Measurements from ENCODE around the gene NEK10. TPM values are rescaled to one million over a fixed set of nuclear protein-coding genes. Genes with fewer than 3 reads are reported as not detected.

The NEK10 gene
- total and polyA plus RNA-seq, 2 of the 13 experiments (the other 11 are each of a cell fraction or from before 2014, with no cell fraction given): 2.8 to 14.2 TPM

- TF ChIP-seq ELK4 (CRISPR knock-in tag; IDR thresholded peaks at IDR 0.05; ENCODE audit: borderline replicate concordance) (no peak), E2F1 (CRISPR knock-in tag; IDR thresholded peaks at IDR 0.05) (no peak), ISL2 (CRISPR knock-in tag; IDR thresholded peaks at IDR 0.05) (no peak), ZNF792 (CRISPR knock-in tag; IDR thresholded peaks at IDR 0.05) (no peak), TIGD3 (CRISPR knock-in tag; IDR thresholded peaks at IDR 0.05; ENCODE audit: borderline replicate concordance) (no peak), TBP (CRISPR knock-in tag; IDR thresholded peaks at IDR 0.05) (no peak), ZNF256 (CRISPR knock-in tag; conservative IDR thresholded peaks at IDR 0.05) (no peak), GRHL1 (CRISPR knock-in tag; conservative IDR thresholded peaks at IDR 0.05) (no peak), EHMT2 (IDR thresholded peaks at IDR 0.05; ENCODE audit: borderline replicate concordance, low read depth, low read length) (no peak), CHD4 (IDR thresholded peaks at IDR 0.05; ENCODE audit: borderline replicate concordance, low read length) (no peak), USF2 (IDR thresholded peaks at IDR 0.05; ENCODE audit: low read depth, low read length) (no peak), USF2 (CRISPR knock-in tag; IDR thresholded peaks at IDR 0.05; ENCODE audit: borderline replicate concordance) (no peak), SNRNP70 (IDR thresholded peaks at IDR 0.05; ENCODE audit: low read depth, low read length) (no peak), ZMYM2 (CRISPR knock-in tag; IDR thresholded peaks at IDR 0.05) (no peak), MED13 (CRISPR knock-in tag; IDR thresholded peaks at IDR 0.05) (no peak), KDM3A (CRISPR knock-in tag; IDR thresholded peaks at IDR 0.05; ENCODE audit: low read depth) (no peak), CREB3 (CRISPR knock-in tag; IDR thresholded peaks at IDR 0.05) (no peak), ETV5 (CRISPR knock-in tag; IDR thresholded peaks at IDR 0.05; ENCODE audit: borderline replicate concordance) (no peak; the same call in 1 of the 2 replicates), TERF1 (CRISPR knock-in tag; IDR thresholded peaks at IDR 0.05) (no peak), NFIB (CRISPR knock-in tag; IDR thresholded peaks at IDR 0.05; ENCODE audit: borderline replicate concordance) (no peak)
Measured at GRCh38 chr3:27368831-27369607, at the start of gene NEK10 (continued).

Data from HepG2 (cell line).